NB4 (cell line): Measurements from ENCODE around the gene ARID2.

Source experiments
- DNase-seq: peaks from one replicate; pipeline ENCODE4 v3.0.0; 2010; ENCODE audit warnings: low read depth
- H3K4me3 ChIP-seq: one replicate; pipeline ENCODE4 v1.5.1; 2011; ENCODE audit warnings: mild to moderate bottlenecking, low read depth, low read length, moderate library complexity
- CTCF ChIP-seq: IDR thresholded peaks from one replicate; pipeline ENCODE4 v1.5.1; 2012; ENCODE audit warnings: low read depth, low read length
- MAX ChIP-seq: IDR thresholded peaks from 2 replicates; pipeline ENCODE4 v1.6.1; 2011; ENCODE audit warnings: low read depth, low read length
- MYC ChIP-seq: IDR thresholded peaks from 2 replicates; pipeline ENCODE4 v1.6.1; 2011; ENCODE audit warnings: low read depth, low read length
- POLR2A ChIP-seq: IDR thresholded peaks from 2 replicates; pipeline ENCODE4 v1.6.1; 2011; ENCODE audit warnings: mild to moderate bottlenecking; ENCODE audit not compliant: insufficient read length; ENCODE audit errors: extremely low read depth

Gene ARID2

DNA sequence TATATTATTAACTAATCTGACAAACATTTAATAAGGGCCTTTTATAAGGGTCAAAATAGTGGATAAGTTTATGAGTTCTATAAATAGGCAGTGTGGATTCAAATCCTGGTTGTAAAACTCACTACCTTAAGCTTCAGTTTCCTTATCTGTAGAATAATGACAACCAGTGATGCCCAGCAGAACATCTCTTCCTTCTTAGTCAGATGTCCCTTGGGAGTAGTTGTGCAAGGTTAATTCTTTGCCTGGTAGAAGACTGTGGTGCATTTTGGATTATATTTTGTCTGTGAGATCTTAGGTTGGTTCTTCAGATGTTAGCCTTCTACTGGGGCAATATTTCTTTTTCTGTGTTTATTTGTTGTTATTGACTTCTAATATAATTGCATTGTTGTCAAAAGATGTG, 59.5 kb downstream of the ARID2 start:
- DNase-seq = peak; percentile 92
- TF ChIP-seq MAX = no peak
- no peak for TF ChIP-seq CTCF
- no peak for TF ChIP-seq POLR2A
- TF ChIP-seq MYC = no peak
- no peak overlapping the region for H3K4me3 ChIP-seq

GRCh38 chr12:45794422-45794821, 64.9 kb downstream of the ARID2 start:
- peak; percentile 15 for DNase-seq
- no peak for TF ChIP-seq MAX
- TF ChIP-seq CTCF = no peak
- no peak for TF ChIP-seq POLR2A
- TF ChIP-seq MYC = no peak
- no peak overlapping the region for H3K4me3 ChIP-seq

- no peak overlapping the region for H3K4me3 ChIP-seq
- DNase-seq = no peak
- TF ChIP-seq CTCF (no peak), MYC (no peak), POLR2A (no peak), MAX (no peak)
Observed at GRCh38 chr12:45801625-45802024, 72.1 kb downstream of the ARID2 start.

- H3K4me3 ChIP-seq = no peak overlapping the region
- no peak for DNase-seq
- TF ChIP-seq MYC = no peak
- no peak for TF ChIP-seq POLR2A
- no peak for TF ChIP-seq CTCF
- no peak for TF ChIP-seq MAX
Observed at GRCh38 chr12:45803111-45803510, 73.6 kb downstream of the ARID2 start.

- H3K4me3 ChIP-seq = no peak overlapping the region
- DNase-seq = no peak
- TF ChIP-seq POLR2A (no peak), CTCF (no peak), MAX (no peak), MYC (no peak)
Observed at GRCh38 chr12:45816652-45817051, 87.1 kb downstream of the ARID2 start.

GRCh38 chr12:45827974-45828373, 98.5 kb downstream of the ARID2 start:
- H3K4me3 ChIP-seq = no peak overlapping the region
- DNase-seq = peak; percentile 8
- TF ChIP-seq MAX (no peak), MYC (no peak), CTCF (no peak), POLR2A (no peak)
